GM21717 (cell line): ENCODE results near the gene PEX26.
"Not testable (repeated sequence)": the region's sequence is repeated elsewhere in the genome, so short reads cannot be mapped to it uniquely, and the experiment has no call there.

ENCODE experiments used
- ATAC-seq: cut with Tn5 transposase; IDR thresholded peaks from one replicate; pipeline ENCODE4 v1.9.1; 2021; ENCODE audit warnings: mild to moderate bottlenecking, moderate library complexity; ENCODE audit not compliant: unreplicated experiment

PEX26 gene

GRCh38 chr22:18070556-18071306 lies 7.1 kb upstream of the PEX26 start:
- no peak for ATAC-seq

GRCh38 chr22:18071307-18071967 lies 6.4 kb upstream of the PEX26 start:
- not testable (repeated sequence) for ATAC-seq

GRCh38 chr22:18071968-18072310 lies 5.9 kb upstream of the PEX26 start:
- no peak for ATAC-seq

- no peak for ATAC-seq
These were observed 4.3 kb upstream of the PEX26 start for GRCh38 chr22:18073467-18073866.

GRCh38 chr22:18073927-18074326 lies 3.9 kb upstream of the PEX26 start:
- not testable (repeated sequence) for ATAC-seq

GRCh38 chr22:18075101-18075719 lies 2.6 kb upstream of the PEX26 start:
- no peak for ATAC-seq

- ATAC-seq, result no peak
These were observed 1.9 kb upstream of the PEX26 start for GRCh38 chr22:18075720-18076497.

- ATAC-seq, result peak; percentile 5
These were observed 627 bp upstream of the PEX26 start for GRCh38 chr22:18077087-18077638.

- ATAC-seq, result no peak
These were observed 695 bp downstream of the PEX26 start for GRCh38 chr22:18078329-18079041.

- ATAC-seq, result no peak
These were observed 2.0 kb downstream of the PEX26 start for GRCh38 chr22:18079706-18080233.

GRCh38 chr22:18081416-18081815 lies 3.6 kb downstream of the PEX26 start:
- no peak for ATAC-seq

GRCh38 chr22:18082467-18082866 lies 4.7 kb downstream of the PEX26 start:
- no peak for ATAC-seq

GRCh38 chr22:18083406-18083805 lies 5.6 kb downstream of the PEX26 start:
- no peak for ATAC-seq

GRCh38 chr22:18085188-18085587 lies 7.4 kb downstream of the PEX26 start:
- ATAC-seq, result no peak

GRCh38 chr22:18087350-18087855 lies 9.6 kb downstream of the PEX26 start:
- ATAC-seq, result no peak

- no peak for ATAC-seq
These were observed 11.2 kb downstream of the PEX26 start for GRCh38 chr22:18088825-18089568.

GRCh38 chr22:18090286-18090685 lies 12.5 kb downstream of the PEX26 start:
- no peak for ATAC-seq

- ATAC-seq, result no peak
These were observed 13.7 kb downstream of the PEX26 start for GRCh38 chr22:18091478-18091877.

- no peak for ATAC-seq
These were observed 14.2 kb downstream of the PEX26 start for GRCh38 chr22:18091916-18092526.
